ENCODE data around the gene NELL1.

- TF ChIP-seq EZH2 (IDR thresholded peaks at IDR 0.05) (no peak), POLR2AphosphoS5 (IDR thresholded peaks at IDR 0.05; ENCODE audit: borderline replicate concordance, low read depth, low read length) (no peak), FOXP2 (optimal IDR thresholded peaks at IDR 0.05; ENCODE audit: control extremely low read depth, extremely low read length, insufficient read depth) (no peak)
Observed at GRCh38 chr11:21285104-21285503, 615.7 kb downstream of the NELL1 start.

Data from SK-N-MC (cell line).